GM13976 (cell line): Measurements from ENCODE around the gene NINL.

Source experiments
- DNase-seq: peaks from one replicate; pipeline ENCODE4 v3.0.0; 2012; ENCODE audit warnings: low spot score
- in situ Hi-C: fragments of 300-500 bp; cut with MboI; formaldehyde crosslinking; loops from one replicate; pipeline ENCODE4 v1.12.0; 2022; ENCODE audit warnings: low sequenced_read_pairs, mixed read lengths, inconsistent platforms; ENCODE audit not compliant: unreplicated experiment
- TF ChIP-seq, protein P1 (sequence below): IDR thresholded peaks from 2 replicates; pipeline ENCODE4 v1.5.1; 2012; ENCODE audit warnings: borderline replicate concordance, mild to moderate bottlenecking; ENCODE audit not compliant: insufficient read depth; ENCODE audit errors: extremely low read depth, missing control alignments, control extremely low read depth

The NINL gene

DNA sequence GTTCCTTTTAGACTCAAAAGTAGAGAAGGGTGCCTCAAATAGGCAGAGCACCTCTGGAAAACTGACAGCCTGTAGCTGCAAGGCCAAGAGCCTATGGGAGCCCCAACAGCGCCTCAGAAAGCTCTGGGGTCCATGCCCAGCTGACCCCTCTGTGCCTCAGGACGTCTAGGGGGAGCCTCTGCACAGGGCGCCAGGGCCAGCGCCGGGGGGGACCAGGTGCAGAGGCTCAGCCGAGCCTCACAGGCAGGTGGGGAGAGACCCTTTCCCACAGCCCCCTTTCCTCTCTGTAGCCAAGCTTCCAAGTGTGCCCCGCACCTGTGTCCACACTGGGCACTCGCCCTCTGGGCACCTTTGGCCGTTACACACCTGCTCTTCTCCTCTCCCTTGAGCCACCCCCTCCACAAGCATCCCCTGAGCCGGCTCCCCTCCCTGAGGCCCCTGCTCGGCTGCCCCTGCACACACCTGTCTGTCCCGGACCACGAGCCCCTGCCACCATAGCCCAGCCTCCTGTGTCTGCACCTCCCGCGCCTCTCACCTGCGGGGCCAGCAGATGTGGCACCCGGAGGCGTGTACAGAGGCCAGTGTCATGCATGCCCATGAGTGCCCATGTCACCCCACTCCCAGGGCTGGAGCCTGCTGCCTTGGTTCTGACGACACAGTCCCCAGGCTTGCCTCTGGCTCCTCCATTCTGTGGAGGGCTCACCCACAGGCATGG, 124.6 kb downstream of the NINL start:
- DNase-seq: no peak
- TF ChIP-seq, protein P1, sequence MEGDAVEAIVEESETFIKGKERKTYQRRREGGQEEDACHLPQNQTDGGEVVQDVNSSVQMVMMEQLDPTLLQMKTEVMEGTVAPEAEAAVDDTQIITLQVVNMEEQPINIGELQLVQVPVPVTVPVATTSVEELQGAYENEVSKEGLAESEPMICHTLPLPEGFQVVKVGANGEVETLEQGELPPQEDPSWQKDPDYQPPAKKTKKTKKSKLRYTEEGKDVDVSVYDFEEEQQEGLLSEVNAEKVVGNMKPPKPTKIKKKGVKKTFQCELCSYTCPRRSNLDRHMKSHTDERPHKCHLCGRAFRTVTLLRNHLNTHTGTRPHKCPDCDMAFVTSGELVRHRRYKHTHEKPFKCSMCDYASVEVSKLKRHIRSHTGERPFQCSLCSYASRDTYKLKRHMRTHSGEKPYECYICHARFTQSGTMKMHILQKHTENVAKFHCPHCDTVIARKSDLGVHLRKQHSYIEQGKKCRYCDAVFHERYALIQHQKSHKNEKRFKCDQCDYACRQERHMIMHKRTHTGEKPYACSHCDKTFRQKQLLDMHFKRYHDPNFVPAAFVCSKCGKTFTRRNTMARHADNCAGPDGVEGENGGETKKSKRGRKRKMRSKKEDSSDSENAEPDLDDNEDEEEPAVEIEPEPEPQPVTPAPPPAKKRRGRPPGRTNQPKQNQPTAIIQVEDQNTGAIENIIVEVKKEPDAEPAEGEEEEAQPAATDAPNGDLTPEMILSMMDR: no peak
- in situ Hi-C loops: no loop called here

DNA sequence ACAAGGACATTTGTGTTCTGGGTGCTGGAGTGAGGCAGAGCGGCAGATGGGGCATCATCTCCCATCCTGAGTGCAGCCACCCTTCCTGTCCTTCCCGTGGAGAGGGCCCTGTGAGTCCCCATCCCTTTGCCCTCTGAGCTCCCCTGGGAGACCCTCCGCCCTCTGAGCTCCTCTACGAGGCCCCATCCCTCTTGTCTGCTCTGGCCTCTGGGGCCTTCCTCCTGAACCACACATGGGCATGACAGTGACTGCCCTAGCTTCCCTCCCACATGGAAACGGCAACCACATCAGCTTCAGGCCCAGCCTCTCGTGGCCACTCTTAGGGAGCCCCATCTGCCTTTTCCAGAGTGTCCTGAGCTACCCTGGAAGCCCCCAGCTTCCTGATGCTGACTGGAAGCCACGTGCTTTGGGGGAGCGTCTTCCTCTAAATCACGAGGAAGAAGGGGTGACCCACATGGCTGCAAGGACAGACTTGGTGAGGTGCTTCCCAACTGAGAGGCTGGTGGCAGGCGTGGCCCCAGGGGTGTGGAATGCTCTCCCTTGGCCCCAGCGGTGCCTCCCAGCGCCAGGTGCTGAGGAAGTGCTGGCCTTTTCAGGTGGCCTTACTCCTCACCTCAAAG, 125.3 kb downstream of the NINL start:
- TF ChIP-seq, protein P1: no peak
- DNase-seq: no peak
- in situ Hi-C loops: no loop called here

DNA sequence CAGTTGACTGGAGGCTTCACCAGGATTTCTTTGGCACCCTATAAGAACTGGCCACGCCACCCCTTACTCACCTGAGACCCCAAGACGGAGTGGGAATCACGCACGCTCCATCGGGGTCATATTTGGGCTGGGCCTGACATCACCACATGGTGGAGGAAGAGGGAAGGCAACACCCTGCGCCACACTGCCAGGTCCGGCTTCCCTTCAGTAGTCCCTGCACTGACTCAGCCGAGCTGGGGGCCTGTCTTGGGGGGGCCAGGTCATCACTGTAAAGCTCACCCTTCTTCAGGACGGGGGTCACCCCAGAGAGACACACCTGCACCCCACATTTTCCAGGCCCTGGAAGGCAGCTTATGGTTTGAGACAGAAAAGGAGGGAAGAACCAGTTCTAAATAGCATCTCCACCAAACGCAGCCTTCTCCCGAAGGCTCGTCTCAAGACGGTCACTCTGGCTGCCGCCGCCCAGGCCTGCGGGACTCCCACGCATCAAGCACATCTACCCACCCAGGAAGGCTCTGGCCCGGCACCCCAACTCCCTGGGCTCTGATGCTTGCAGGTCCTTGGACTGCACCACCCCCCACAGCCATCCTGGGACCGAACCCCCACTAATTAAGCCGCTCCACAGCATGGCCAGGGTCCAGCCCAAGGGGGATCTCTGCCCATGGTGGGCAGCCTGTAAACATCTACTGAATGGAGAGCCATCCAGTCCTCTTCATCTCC, 126.1 kb downstream of the NINL start:
- TF ChIP-seq, protein P1: no peak
- no peak for DNase-seq
- in situ Hi-C loops: no loop called here

DNA sequence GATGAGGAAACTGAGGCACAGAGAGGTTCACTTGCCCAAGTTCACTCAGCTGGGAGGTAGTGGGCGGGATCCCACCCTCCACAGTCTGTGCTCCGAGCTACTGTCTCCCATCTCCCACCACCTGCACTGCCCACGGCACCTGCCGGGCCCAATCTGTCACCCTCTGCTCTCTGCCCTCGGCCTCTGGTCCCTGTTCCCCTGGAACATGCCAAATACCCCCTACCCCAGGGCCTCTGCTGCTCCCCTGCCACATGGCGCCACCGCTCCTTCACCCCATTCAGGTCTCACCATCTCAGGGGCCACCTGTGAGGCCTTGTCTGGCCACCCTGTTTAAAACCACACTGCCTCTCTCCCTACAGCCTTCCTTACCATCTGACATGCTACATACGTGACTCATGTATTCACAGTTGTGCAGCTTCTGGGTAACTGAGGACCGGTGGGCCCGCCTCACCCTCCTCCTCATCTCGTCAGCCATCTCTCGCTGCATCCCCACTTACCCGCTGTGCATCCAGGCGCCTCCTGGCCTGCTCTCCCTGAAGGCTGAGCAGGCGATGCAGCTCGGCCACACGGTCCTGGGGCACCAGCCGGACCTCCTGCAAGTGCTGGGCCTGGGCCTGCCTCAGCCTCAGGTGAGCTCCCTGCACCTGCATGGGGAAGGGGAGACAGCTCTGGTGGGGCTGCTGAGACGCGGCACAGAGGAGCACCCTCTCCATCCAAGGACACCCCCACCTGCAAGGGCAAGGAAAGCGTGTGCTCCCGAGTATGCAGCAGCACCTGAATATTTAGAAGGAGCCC, 127.2 kb downstream of the NINL start:
- TF ChIP-seq, protein P1: no peak
- in situ Hi-C loops: no loop called here
- DNase-seq: no peak

DNA sequence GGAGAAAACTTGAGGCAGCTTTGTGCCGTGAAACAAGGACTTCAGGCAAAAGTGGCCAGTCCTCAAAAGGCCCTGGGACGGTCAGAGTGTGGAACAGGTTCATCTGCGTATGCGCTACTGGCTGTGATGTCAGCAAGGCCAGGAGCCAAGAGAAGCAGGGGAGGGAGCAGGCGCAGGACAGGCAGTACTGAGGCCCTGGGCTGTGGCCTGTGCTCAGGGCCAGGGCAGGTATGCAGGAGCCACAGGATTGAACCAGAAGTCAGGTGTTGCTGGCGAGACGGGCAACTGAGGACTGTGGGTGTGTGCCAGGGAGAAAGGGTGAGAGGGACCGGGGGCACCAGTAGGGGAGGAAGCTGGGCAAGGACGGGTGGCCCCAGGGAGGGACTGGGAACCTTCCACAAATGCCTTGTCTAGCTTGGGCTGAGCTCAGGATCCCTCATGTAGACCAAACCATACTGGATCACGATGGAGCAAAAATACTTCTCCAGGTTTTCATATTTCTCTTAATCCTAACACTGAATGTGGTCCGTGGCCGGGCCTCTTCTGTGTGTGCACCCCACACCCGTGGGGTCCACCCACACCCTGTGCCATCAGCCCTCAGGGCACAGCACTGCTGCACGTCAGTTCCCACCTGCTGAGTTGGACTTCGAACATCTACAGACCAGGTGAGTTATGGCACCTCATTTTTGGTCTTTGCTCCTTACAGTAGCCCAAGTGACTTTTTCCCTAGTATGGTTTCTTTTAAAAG, 131.0 kb downstream of the NINL start:
- TF ChIP-seq, protein P1: no peak
- no peak for DNase-seq
- in situ Hi-C loops: no loop called here

DNA sequence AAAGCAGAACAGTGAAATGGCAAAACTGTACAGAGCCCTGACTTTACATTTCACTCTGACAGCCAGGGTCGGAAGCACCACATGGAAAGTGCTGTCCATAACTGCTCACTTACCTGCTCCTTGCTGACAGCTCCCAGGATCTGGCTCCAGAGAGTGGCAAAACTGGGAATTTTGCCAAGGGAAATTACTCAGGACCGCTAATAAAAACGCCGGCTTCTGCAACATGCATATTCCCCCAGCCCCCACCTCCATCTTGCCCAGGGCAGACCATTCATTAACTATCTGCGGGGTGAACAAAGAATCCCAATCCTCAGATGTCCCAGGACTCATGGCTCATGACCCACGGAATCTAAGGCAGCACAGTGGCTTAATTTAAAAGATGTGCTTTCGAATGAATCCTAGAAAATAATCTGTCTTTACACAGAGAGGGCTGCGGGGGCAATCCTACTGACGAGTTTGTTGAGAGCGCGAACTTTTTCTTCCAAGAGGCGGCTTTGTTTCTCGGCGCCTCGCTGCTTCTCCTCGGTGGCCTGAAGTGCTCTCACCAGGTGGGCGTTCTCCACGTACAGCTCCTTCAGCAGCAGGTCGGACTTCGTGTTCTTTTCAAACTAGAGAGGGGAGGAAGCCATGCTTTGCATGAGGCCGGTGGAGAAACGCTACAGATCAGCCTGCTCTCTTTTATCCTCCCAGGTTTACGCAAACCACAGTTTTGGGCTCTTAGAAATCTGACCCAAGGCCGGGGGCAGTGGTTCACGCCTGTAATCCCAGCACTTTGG, 132.1 kb downstream of the NINL start:
- TF ChIP-seq, protein P1: no peak
- no peak for DNase-seq
- in situ Hi-C loops: no loop called here
